HEK293 (cell line): ENCODE results near the gene KANSL3.

ENCODE experiments used
- MEIS1 ChIP-seq: sonication (generic); formaldehyde crosslinking; IDR thresholded peaks from 2 replicates; pipeline ENCODE4 v1.8.1; 2022; ENCODE audit warnings: missing genetic modification reagents, mild to moderate bottlenecking, borderline replicate concordance
- RBAK ChIP-seq: fragments of 450-650 bp; formaldehyde crosslinking; IDR thresholded peaks from 2 replicates; pipeline ENCODE4 v1.5.1; 2016; ENCODE audit warnings: missing biosample characterization, missing genetic modification characterization
- ZEB2 ChIP-seq: fragments of 450-650 bp; formaldehyde crosslinking; IDR thresholded peaks from 2 replicates; pipeline ENCODE4 v1.5.1; 2016; ENCODE audit warnings: missing biosample characterization, missing genetic modification characterization
- ZNF121 ChIP-seq: fragments of 450-650 bp; formaldehyde crosslinking; IDR thresholded peaks from 2 replicates; pipeline ENCODE4 v1.5.1; 2016; ENCODE audit warnings: missing biosample characterization, missing genetic modification characterization
- ZNF24 ChIP-seq: fragments of 450-650 bp; formaldehyde crosslinking; IDR thresholded peaks from 2 replicates; pipeline ENCODE4 v1.5.1; 2016; ENCODE audit warnings: missing biosample characterization, missing genetic modification characterization
- ZNF311 ChIP-seq: fragments of 450-650 bp; formaldehyde crosslinking; IDR thresholded peaks from 2 replicates; pipeline ENCODE4 v1.5.1; 2017; ENCODE audit warnings: missing biosample characterization, missing genetic modification characterization, borderline replicate concordance
- ZNF404 ChIP-seq: fragments of 450-650 bp; formaldehyde crosslinking; IDR thresholded peaks from 2 replicates; pipeline ENCODE4 v1.5.1; 2017; ENCODE audit warnings: missing biosample characterization, missing genetic modification characterization
- ZNF48 ChIP-seq: fragments of 450-650 bp; formaldehyde crosslinking; IDR thresholded peaks from 2 replicates; pipeline ENCODE4 v1.5.1; 2016; ENCODE audit warnings: missing biosample characterization, missing genetic modification characterization
- ZNF555 ChIP-seq: fragments of 450-650 bp; formaldehyde crosslinking; conservative IDR thresholded peaks from 2 replicates; pipeline ENCODE4 v1.5.1; 2017; ENCODE audit warnings: missing biosample characterization, mild to moderate bottlenecking, missing genetic modification characterization, inconsistent platforms
- ZNF626 ChIP-seq: fragments of 450-650 bp; sonication (Bioruptor Pico); formaldehyde crosslinking; IDR thresholded peaks from 2 replicates; pipeline ENCODE4 v1.5.1; 2018; ENCODE audit warnings: missing biosample characterization, missing genetic modification characterization, inconsistent platforms
- ZNF837 ChIP-seq: fragments of 450-650 bp; formaldehyde crosslinking; IDR thresholded peaks from 2 replicates; pipeline ENCODE4 v1.5.1; 2016; ENCODE audit warnings: missing biosample characterization, missing genetic modification characterization
- TF ChIP-seq, protein P1 (sequence below): fragments of 450-650 bp; formaldehyde crosslinking; IDR thresholded peaks from 2 replicates; pipeline ENCODE4 v1.5.1; 2016; ENCODE audit warnings: missing biosample characterization, missing genetic modification characterization, low read depth
- TF ChIP-seq, protein P2 (sequence below): fragments of 450-650 bp; formaldehyde crosslinking; IDR thresholded peaks from 2 replicates; pipeline ENCODE4 v1.5.1; 2016; ENCODE audit warnings: missing biosample characterization, missing genetic modification characterization

DNA sequence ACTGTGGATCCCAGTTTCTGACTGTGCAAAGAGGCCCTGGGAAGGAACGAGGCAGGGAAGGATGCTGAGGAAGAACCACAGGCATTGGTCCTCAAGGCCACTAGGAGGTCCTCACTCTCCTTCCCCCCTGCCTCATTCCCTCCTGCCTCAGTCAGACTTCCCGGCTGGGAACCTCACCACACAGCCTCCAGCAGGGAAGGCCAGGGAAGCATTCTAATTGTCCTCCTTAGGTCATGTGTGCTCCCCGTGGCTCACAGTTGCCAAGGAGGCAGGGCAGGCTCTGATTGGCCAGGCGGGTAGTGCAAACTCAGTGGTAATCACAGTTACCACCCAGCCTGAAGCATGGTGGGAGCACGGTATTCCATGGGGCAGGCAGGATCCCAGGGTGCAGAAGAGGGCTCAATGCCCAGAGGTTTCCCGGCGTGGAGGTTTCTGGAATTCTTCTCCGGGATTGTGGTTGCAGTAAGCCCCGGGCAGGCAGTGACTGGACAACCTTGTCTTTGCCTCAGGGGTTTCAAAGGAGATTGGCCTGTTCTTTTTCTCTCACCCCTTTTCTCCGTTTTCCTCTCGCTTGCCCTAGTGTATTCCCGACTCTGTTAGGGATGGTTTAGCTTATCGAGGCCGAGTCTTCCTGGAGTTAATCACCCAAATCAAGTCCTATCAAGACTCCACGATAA lies 31.6 kb upstream of the KANSL3 start:
- no peak for TF ChIP-seq ZNF626 (tag by site-specific recombination)
- no peak for TF ChIP-seq ZNF24 (tag by site-specific recombination)
- TF ChIP-seq ZNF404: no peak
- TF ChIP-seq ZNF48 (tag by site-specific recombination): no peak
- TF ChIP-seq, protein P1, sequence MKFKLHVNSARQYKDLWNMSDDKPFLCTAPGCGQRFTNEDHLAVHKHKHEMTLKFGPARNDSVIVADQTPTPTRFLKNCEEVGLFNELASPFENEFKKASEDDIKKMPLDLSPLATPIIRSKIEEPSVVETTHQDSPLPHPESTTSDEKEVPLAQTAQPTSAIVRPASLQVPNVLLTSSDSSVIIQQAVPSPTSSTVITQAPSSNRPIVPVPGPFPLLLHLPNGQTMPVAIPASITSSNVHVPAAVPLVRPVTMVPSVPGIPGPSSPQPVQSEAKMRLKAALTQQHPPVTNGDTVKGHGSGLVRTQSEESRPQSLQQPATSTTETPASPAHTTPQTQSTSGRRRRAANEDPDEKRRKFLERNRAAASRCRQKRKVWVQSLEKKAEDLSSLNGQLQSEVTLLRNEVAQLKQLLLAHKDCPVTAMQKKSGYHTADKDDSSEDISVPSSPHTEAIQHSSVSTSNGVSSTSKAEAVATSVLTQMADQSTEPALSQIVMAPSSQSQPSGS: no peak
- no peak for TF ChIP-seq ZNF555 (tag by site-specific recombination)
- TF ChIP-seq ZNF311 (tag by site-specific recombination): no peak
- no peak for TF ChIP-seq ZEB2
- TF ChIP-seq, protein P2, sequence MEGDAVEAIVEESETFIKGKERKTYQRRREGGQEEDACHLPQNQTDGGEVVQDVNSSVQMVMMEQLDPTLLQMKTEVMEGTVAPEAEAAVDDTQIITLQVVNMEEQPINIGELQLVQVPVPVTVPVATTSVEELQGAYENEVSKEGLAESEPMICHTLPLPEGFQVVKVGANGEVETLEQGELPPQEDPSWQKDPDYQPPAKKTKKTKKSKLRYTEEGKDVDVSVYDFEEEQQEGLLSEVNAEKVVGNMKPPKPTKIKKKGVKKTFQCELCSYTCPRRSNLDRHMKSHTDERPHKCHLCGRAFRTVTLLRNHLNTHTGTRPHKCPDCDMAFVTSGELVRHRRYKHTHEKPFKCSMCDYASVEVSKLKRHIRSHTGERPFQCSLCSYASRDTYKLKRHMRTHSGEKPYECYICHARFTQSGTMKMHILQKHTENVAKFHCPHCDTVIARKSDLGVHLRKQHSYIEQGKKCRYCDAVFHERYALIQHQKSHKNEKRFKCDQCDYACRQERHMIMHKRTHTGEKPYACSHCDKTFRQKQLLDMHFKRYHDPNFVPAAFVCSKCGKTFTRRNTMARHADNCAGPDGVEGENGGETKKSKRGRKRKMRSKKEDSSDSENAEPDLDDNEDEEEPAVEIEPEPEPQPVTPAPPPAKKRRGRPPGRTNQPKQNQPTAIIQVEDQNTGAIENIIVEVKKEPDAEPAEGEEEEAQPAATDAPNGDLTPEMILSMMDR: no peak
- no peak for TF ChIP-seq RBAK
- TF ChIP-seq MEIS1 (CRISPR knock-in tag): no peak
- TF ChIP-seq ZNF837: no peak
- TF ChIP-seq ZNF121 (tag by site-specific recombination): no peak
